Activated T-cell treated with anti-CD3 and anti-CD28 coated beads for 48 hours (primary cell): Measurements from ENCODE around the gene ANKS1A.
A peak's percentile ranks its signal among the peaks of the same experiment; 100 is the strongest.
"Not testable (repeated sequence)": the region's sequence is repeated elsewhere in the genome, so short reads cannot be mapped to it uniquely, and the experiment has no call there.

ENCODE experiments used
- DNase-seq: peaks from one replicate; pipeline ENCODE4 v3.0.0-alpha.2; 2020; ENCODE audit warnings: low read depth

ANKS1A gene

GRCh38 chr6:35107761-35108160 lies 218.7 kb downstream of the ANKS1A start:
- not testable (repeated sequence) for DNase-seq

- DNase-seq, result no peak
Observed at GRCh38 chr6:35108309-35108885, 219.3 kb downstream of the ANKS1A start.

- no peak for DNase-seq
Observed at GRCh38 chr6:35120746-35121145, 231.7 kb downstream of the ANKS1A start.

GRCh38 chr6:35124356-35124755 lies 235.3 kb downstream of the ANKS1A start:
- DNase-seq, result no peak

GRCh38 chr6:35128042-35128441 lies 239.0 kb downstream of the ANKS1A start:
- DNase-seq, result no peak

GRCh38 chr6:35128496-35128895 lies 239.4 kb downstream of the ANKS1A start:
- no peak for DNase-seq

GRCh38 chr6:35136185-35136584 lies 247.1 kb downstream of the ANKS1A start:
- no peak for DNase-seq

GRCh38 chr6:35138191-35138590 lies 249.1 kb downstream of the ANKS1A start:
- DNase-seq, result not testable (repeated sequence)

- DNase-seq, result no peak
Observed at GRCh38 chr6:35139470-35139869, 250.4 kb downstream of the ANKS1A start.

- DNase-seq, result peak; percentile 28
Observed at GRCh38 chr6:35139924-35140638, 251.0 kb downstream of the ANKS1A start.

GRCh38 chr6:35140639-35141006 lies 251.6 kb downstream of the ANKS1A start:
- DNase-seq, result no peak
